ENCODE results near the gene FAM83F. TPM values are rescaled to one million over a fixed set of nuclear protein-coding genes. Genes with fewer than 3 reads are reported as not detected.

The FAM83F gene
- total RNA-seq, 1 donor: not detected

DNA sequence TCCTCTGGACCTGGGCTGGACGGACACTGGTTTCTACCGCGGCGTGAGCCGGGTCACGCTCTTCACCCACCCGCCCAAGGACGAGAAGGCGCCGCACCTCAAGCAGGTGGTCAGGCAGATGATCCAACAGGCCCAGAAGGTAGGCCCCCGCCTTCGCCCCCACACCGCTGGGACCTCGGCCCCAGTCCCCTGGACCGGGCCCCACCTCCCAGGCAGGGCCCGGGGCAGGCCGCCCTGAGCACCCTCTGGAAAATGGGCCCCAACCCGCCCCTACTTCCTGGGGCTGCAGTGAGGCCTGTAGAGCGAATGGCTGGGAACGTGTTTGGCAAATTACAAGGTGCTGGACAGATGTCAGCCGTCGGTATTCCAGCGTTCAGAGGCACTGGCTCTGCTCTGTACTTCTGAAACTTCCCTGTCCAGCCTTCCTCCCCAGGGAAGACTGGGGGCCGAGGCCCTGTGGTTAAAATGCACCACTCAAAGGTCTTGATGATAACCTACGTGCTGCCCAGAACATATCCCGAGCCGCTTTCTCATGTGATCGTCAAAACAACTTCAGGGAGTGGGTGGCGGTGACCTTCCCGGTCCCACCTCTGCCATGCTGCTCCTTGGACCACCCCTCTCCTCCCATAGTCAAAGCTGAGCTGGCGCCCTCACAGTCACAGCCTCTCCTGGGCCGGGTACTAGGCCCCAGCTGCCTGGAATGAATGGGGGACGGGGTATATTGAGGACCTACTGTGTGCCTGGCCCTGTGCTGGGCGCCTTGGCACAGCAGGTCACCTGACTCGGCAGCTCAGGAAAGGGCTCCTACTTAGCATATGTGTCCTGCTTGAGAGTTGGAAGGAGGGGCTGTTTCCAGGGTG, 869 bp downstream of the FAM83F start:
- no peak for TF ChIP-seq CTCF (IDR thresholded peaks at IDR 0.05; ENCODE audit: insufficient read depth, low read depth, low read length)
- no peak overlapping the region for H3K4me3 ChIP-seq (ENCODE audit: low read depth, low read length)
- no peak for DNase-seq (ENCODE audit: low read depth)

GRCh38 chr22:39996732-39997131, 2.0 kb downstream of the FAM83F start:
- H3K4me3 ChIP-seq (ENCODE audit: low read depth, low read length): no peak overlapping the region
- no peak for TF ChIP-seq CTCF (IDR thresholded peaks at IDR 0.05; ENCODE audit: insufficient read depth, low read depth, low read length)
- no peak for DNase-seq (ENCODE audit: low read depth)

GRCh38 chr22:39997421-39997820, 2.7 kb downstream of the FAM83F start:
- no peak for DNase-seq (ENCODE audit: low read depth)
- no peak overlapping the region for H3K4me3 ChIP-seq (ENCODE audit: low read depth, low read length)
- no peak for TF ChIP-seq CTCF (IDR thresholded peaks at IDR 0.05; ENCODE audit: insufficient read depth, low read depth, low read length)

DNA sequence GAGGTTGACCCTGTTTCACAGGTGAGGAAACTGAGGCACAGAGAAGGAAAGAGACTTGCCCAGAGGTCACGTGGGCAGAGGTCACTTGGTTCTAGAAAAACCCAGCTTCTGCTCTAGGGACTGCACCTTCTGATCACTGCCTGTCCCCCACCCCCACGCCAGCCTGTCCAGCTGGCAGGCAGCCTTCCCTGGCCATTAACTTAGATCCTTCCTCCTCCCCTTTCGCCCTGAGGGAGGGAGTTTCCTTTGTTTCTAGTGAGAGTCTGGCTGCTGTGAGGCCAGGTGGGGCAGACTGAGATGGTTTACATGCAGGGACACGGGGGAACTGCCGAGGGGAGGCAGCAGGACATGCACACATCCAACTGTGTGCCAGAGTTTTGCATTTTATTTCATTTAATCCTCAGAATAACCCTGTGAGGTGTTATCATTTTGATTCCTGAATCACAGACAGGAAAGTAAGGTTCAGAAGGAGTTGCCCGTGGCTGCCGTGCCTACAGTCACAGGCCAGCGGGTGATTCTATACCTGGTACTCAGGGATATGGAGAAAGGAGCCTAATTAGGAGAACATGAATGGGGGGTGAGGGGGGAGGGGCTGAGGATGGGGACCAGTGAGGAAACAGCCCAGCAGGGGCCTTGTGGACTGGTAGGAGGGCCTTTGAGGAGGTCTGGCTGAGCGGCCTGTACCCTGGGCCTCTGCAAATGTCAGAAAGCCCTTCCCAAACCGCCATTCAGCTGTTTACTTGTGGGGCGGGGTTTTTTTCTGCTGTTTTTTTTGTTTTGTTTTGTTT, 3.4 kb downstream of the FAM83F start:
- H3K4me3 ChIP-seq (ENCODE audit: low read depth, low read length): no peak overlapping the region
- peak; percentile 10 for DNase-seq (ENCODE audit: low read depth)
- TF ChIP-seq CTCF (IDR thresholded peaks at IDR 0.05; ENCODE audit: insufficient read depth, low read depth, low read length): no peak

DNA sequence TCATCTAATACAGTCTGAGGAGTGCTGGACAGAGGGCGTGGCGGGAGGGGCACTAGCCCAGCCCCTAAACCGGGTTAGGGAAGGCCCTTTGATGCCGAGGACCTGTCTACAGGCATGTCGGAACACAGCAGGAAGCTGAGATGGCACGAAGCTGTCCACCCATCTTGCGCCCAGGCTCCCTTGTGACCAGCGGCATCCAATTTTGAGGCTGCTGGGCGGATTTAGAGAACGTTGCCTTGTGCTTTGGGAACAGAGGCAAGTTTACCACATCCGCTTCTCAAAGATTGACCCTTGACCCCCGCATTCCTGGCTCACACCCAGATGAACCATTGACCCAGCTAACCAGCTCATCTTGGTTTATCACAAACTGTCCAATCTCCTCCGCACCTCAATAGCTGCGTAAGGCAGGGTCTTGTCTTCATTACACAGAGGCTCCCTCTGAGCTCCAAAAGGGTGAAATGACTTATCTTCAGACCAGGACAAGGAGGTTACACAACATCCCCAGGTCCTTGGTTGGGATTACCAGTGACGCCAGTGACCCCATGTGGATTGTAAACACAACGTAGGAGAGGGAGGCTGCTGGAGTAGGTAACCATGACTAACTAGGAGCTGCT, 4.5 kb downstream of the FAM83F start:
- no peak for TF ChIP-seq CTCF (IDR thresholded peaks at IDR 0.05; ENCODE audit: insufficient read depth, low read depth, low read length)
- peak; percentile 87 for DNase-seq (ENCODE audit: low read depth)
- H3K4me3 ChIP-seq (ENCODE audit: low read depth, low read length): no peak overlapping the region

- DNase-seq (ENCODE audit: low read depth): no peak
- no peak for TF ChIP-seq CTCF (IDR thresholded peaks at IDR 0.05; ENCODE audit: insufficient read depth, low read depth, low read length)
- no peak overlapping the region for H3K4me3 ChIP-seq (ENCODE audit: low read depth, low read length)
Measured at GRCh38 chr22:40000171-40000570, 5.4 kb downstream of the FAM83F start.

Data from fibroblast of villous mesenchyme (primary cell).